ENCODE results near the gene APRT.

APRT gene

GRCh38 chr16:88770461-88771293 is 41.1 kb downstream of the APRT start:
- TF ChIP-seq CTCF (conservative IDR thresholded peaks at IDR 0.05; ENCODE audit: low read depth, low read length): peak; percentile 0
- DNase-seq (ENCODE audit: low read depth): peak; percentile 96
- peak overlapping the region; percentile 38 for H3K4me3 ChIP-seq (ENCODE audit: low read length)

GRCh38 chr16:88769617-88770460 is 41.9 kb downstream of the APRT start:
- peak overlapping the region; percentile 38 for H3K4me3 ChIP-seq (ENCODE audit: low read length)
- DNase-seq (ENCODE audit: low read depth): no peak
- no peak for TF ChIP-seq CTCF (conservative IDR thresholded peaks at IDR 0.05; ENCODE audit: low read depth, low read length)

GRCh38 chr16:88768071-88768783 is 43.5 kb downstream of the APRT start:
- DNase-seq (ENCODE audit: low read depth): peak; percentile 68
- no peak for TF ChIP-seq CTCF (conservative IDR thresholded peaks at IDR 0.05; ENCODE audit: low read depth, low read length)
- H3K4me3 ChIP-seq (ENCODE audit: low read length): peak overlapping the region; percentile 19

GRCh38 chr16:88767546-88768070 is 44.1 kb downstream of the APRT start:
- H3K4me3 ChIP-seq (ENCODE audit: low read length): peak overlapping the region; percentile 12
- no peak for DNase-seq (ENCODE audit: low read depth)
- TF ChIP-seq CTCF (conservative IDR thresholded peaks at IDR 0.05; ENCODE audit: low read depth, low read length): no peak

- DNase-seq (ENCODE audit: low read depth): no peak
- TF ChIP-seq CTCF (conservative IDR thresholded peaks at IDR 0.05; ENCODE audit: low read depth, low read length): no peak
- H3K4me3 ChIP-seq (ENCODE audit: low read length): no peak overlapping the region
Measured at GRCh38 chr16:88766975-88767374, 44.8 kb downstream of the APRT start.

GRCh38 chr16:88764913-88765349 is 46.8 kb downstream of the APRT start:
- DNase-seq (ENCODE audit: low read depth): no peak
- no peak overlapping the region for H3K4me3 ChIP-seq (ENCODE audit: low read length)
- TF ChIP-seq CTCF (conservative IDR thresholded peaks at IDR 0.05; ENCODE audit: low read depth, low read length): no peak
